Panc1 (cell line): Measurements from ENCODE around the gene C1QL1. TPM values are rescaled to one million over a fixed set of nuclear protein-coding genes. Genes with fewer than 3 reads are reported as not detected.
A peak's percentile ranks its signal among the peaks of the same experiment; 100 is the strongest.

Experiments used
- ATAC-seq: fragments of 200-7000 bp; cut with Tn5 transposase; 2 replicates; pipeline ENCODE4 v1.9.1; 2020; ENCODE audit warnings: mild to moderate bottlenecking, moderate library complexity
- BruUV-seq: library from RNA; stranded (reverse); fragments of 400-500 nt; replicated peaks from 2 replicates; lab custom pipeline; 2021; lab: Mats Ljungman, UMichigan
- CTCF ChIA-PET: fragments of 300-600 bp; sonication (Branson Sonifier 250); formaldehyde crosslinking; loops from one replicate; lab custom pipeline; 2022; ENCODE audit warnings: antibody characterized with exemption; lab: Charles Lee
- POLR2A ChIA-PET: fragments of 300-600 bp; sonication (Branson Sonifier 250); formaldehyde crosslinking; loops from one replicate; lab custom pipeline; 2022; ENCODE audit warnings: antibody characterized with exemption; lab: Charles Lee
- DNase-seq: peaks from one replicate; pipeline ENCODE4 v3.0.0-alpha.2; 2010; ENCODE audit warnings: low read depth, low spot score
- H3K27ac ChIP-seq: 2 replicates; pipeline ENCODE4 v1.5.1; 2011; ENCODE audit warnings: mild to moderate bottlenecking, low read length, inconsistent platforms
- H3K27me3 ChIP-seq: fragments of 200-500 bp; sonication (Bioruptor generic); 2 replicates; pipeline ENCODE4 v1.6.0; 2014; ENCODE audit warnings: low read length, inconsistent platforms; ENCODE audit not compliant: control insufficient read depth, insufficient read depth
- H3K36me3 ChIP-seq: fragments of 200-500 bp; sonication (Bioruptor generic); 2 replicates; pipeline ENCODE4 v1.5.1; 2014; ENCODE audit warnings: inconsistent platforms, mild to moderate bottlenecking, low read length, moderate library complexity; ENCODE audit not compliant: control insufficient read depth, insufficient read depth
- H3K4me1 ChIP-seq: 2 replicates; pipeline ENCODE4 v1.5.1; 2011; ENCODE audit warnings: inconsistent platforms, mild to moderate bottlenecking, low read length, moderate library complexity; ENCODE audit not compliant: control insufficient read depth, insufficient read depth
- H3K4me3 ChIP-seq, 2 experiments: 2 replicates each; pipeline ENCODE4 v1.5.1; 2011 to 2012; ENCODE audit warnings: low read depth in 2 of 2, low read length in 2 of 2, mild to moderate bottlenecking in 2 of 2, inconsistent platforms in 1 of 2, moderate library complexity in 1 of 2
- H3K9me3 ChIP-seq: fragments of 200-500 bp; sonication (Bioruptor generic); 2 replicates; pipeline ENCODE4 v1.5.1; 2014; ENCODE audit warnings: low read depth, mild to moderate bottlenecking, inconsistent platforms, low read length, moderate library complexity; ENCODE audit not compliant: control insufficient read depth, insufficient read depth
- CTCF ChIP-seq: fragments of 450-650 bp; IDR thresholded peaks from 2 replicates; pipeline ENCODE4 v1.5.1; 2017; ENCODE audit warnings: mild to moderate bottlenecking
- POLR2AphosphoS5 ChIP-seq: IDR thresholded peaks from 2 replicates; pipeline ENCODE4 v1.6.1; 2012; ENCODE audit warnings: mild to moderate bottlenecking, low read depth, low read length, moderate library complexity
- REST ChIP-seq, 2 experiments: IDR thresholded peaks; 2 replicates each; pipeline ENCODE4 v1.6.1; 2011 to 2012; ENCODE audit warnings: low read depth in 2 of 2, control low read depth in 1 of 2, low read length in 1 of 2, mild to moderate bottlenecking in 1 of 2, moderate library complexity in 1 of 2; ENCODE audit not compliant: insufficient read depth in 1 of 2
- SIN3A ChIP-seq: IDR thresholded peaks from 2 replicates; pipeline ENCODE4 v1.6.1; 2012; ENCODE audit warnings: low read depth, mild to moderate bottlenecking, low read length, moderate library complexity, borderline replicate concordance; ENCODE audit not compliant: insufficient read depth
- TCF7L2 ChIP-seq: IDR thresholded peaks from 2 replicates; pipeline ENCODE4 v1.6.1; 2011; ENCODE audit warnings: mild to moderate bottlenecking, low read depth, low read length, inconsistent platforms
- in situ Hi-C: cut with HindIII; loops from 2 replicates; pipeline ENCODE4 v1.10.0; 2016; ENCODE audit warnings: low sequenced_read_pairs, low pct_unique_long_range_greater_than_20kb
- intact Hi-C: fragments of 100-400 bp; cut with micrococcal nuclease; formaldehyde crosslinking; loops from one replicate; pipeline ENCODE4 v1.10.0; 2022; ENCODE audit not compliant: unreplicated experiment
- total RNA-seq: library from RNA; stranded (reverse); gene quantifications from one replicate; pipeline ENCODE4 v1.2.1, GENCODE V29; 2021; ENCODE audit not compliant: unreplicated experiment

The C1QL1 gene
- total RNA-seq, 1 experiment from 2014 or later: 9.5 TPM

GRCh38 chr17:44926821-44927525, 41.1 kb downstream of the C1QL1 start:
- no peaks in the 10 kb centered on the region for H3K9me3 ChIP-seq
- H3K27ac ChIP-seq: no peak overlapping the region
- ChIA-PET POLR2A (interaction anchor here (0.6 kb wide), 1 partner anchor 93 kb away, joined by 9 read pairs; no protein-coding TSS in a partner anchor), CTCF (interaction anchor here (0.6 kb wide), 1 partner anchor 33 kb away, joined by 5 read pairs; no protein-coding TSS in a partner anchor)
- in situ Hi-C loops: no loop called here
- ATAC-seq (no peak; the same call in 1 of the 2 replicates), DNase-seq (no peak)
- intact Hi-C loops: no loop called here
- H3K4me1 ChIP-seq: no peaks in the 10 kb centered on the region
- no peak overlapping the region for H3K4me3 ChIP-seq
- no peaks in the 10 kb centered on the region for H3K27me3 ChIP-seq
- TF ChIP-seq TCF7L2 (no peak), SIN3A (no peak), REST (IDR thresholded peaks at IDR 0.05; ENCODE audit: insufficient read depth in 1 of 2, low read depth in 2 of 2, low read length in 1 of 2) (no peak), POLR2AphosphoS5 (no peak), CTCF (no peak)
- BruUV-seq: no TSS peak
- peaks cover 2% of the 10 kb centered on the region; the same call in 1 of the 2 replicates for H3K36me3 ChIP-seq

- Histone ChIP-seq H3K4me3 (no peak overlapping the region), H3K27me3 (no peaks in the 10 kb centered on the region), H3K36me3 (peaks cover 2% of the 10 kb centered on the region; the same call in 1 of the 2 replicates), H3K27ac (no peak overlapping the region), H3K9me3 (no peaks in the 10 kb centered on the region), H3K4me1 (no peaks in the 10 kb centered on the region)
- DNase-seq (no peak), ATAC-seq (peak; percentile 3; the same call in 1 of the 2 replicates)
- in situ Hi-C loops: no loop called here
- POLR2A ChIA-PET: no interaction called here
- intact Hi-C loops: no loop called here
- TF ChIP-seq REST (IDR thresholded peaks at IDR 0.05; ENCODE audit: insufficient read depth in 1 of 2, low read depth in 2 of 2, low read length in 1 of 2) (no peak), POLR2AphosphoS5 (no peak), SIN3A (no peak)
- BruUV-seq: no TSS peak
- CTCF ChIA-PET: no interaction called here
Observed at GRCh38 chr17:44925731-44926697, 42.1 kb downstream of the C1QL1 start.
